AG10803 (cell line): ENCODE measurements around the gene DIP2C.

Source experiments
- DNase-seq: peaks from one replicate; pipeline ENCODE4 v3.0.0; 2010; ENCODE audit warnings: low read depth
- H3K4me3 ChIP-seq: 2 replicates; pipeline ENCODE4 v1.5.1; 2011; ENCODE audit warnings: mild to moderate bottlenecking, low read length, control low read depth
- CTCF ChIP-seq: conservative IDR thresholded peaks from 2 replicates; pipeline ENCODE4 v1.5.1; 2011; ENCODE audit warnings: mild to moderate bottlenecking, low read length, control low read depth, inconsistent platforms

Gene DIP2C

GRCh38 chr10:390449-391100 is 298.9 kb downstream of the DIP2C start:
- DNase-seq = no peak
- no peak overlapping the region for H3K4me3 ChIP-seq
- no peak for TF ChIP-seq CTCF

- H3K4me3 ChIP-seq = no peak overlapping the region
- DNase-seq = no peak
- TF ChIP-seq CTCF = no peak
Measured at GRCh38 chr10:389836-390448, 299.5 kb downstream of the DIP2C start.

- no peak for TF ChIP-seq CTCF
- DNase-seq = no peak
- no peak overlapping the region for H3K4me3 ChIP-seq
Measured at GRCh38 chr10:389261-389790, 300.1 kb downstream of the DIP2C start.

- DNase-seq = no peak
Measured at GRCh38 chr10:388661-389045, 300.8 kb downstream of the DIP2C start.

GRCh38 chr10:387909-388660 is 301.4 kb downstream of the DIP2C start:
- no peak for TF ChIP-seq CTCF
- no peak for DNase-seq
- H3K4me3 ChIP-seq = no peak overlapping the region

More at GRCh38 chr10:388661-389045, 300.8 kb downstream of the DIP2C start:
- no peak overlapping the region for H3K4me3 ChIP-seq
- no peak for TF ChIP-seq CTCF

GRCh38 chr10:387593-387891 is 301.9 kb downstream of the DIP2C start:
- no peak for TF ChIP-seq CTCF
- no peak overlapping the region for H3K4me3 ChIP-seq
- no peak for DNase-seq
